Gastroesophageal sphincter (tissue), 4 donors: Measurements from ENCODE around the gene FGF19. TPM values are rescaled to one million over a fixed set of nuclear protein-coding genes. Genes with fewer than 3 reads are reported as not detected.

Source experiments
- ATAC-seq: fragments of 150-250 bp; one replicate; pipeline ENCODE4 v1.9.1; 2016; ENCODE audit warnings: mild to moderate bottlenecking, moderate library complexity
- H3K27ac ChIP-seq, 4 donors: fragments of 200-600 bp; sonication (generic) in 3 of 4; 1 replicate in 3 of 4; 2 replicates in 1 of 4; pipeline ENCODE4 v1.5.1; 2016 to 2019
- H3K27me3 ChIP-seq: fragments of 200-600 bp; sonication (generic); one replicate; pipeline ENCODE4 v1.5.1; 2019
- H3K36me3 ChIP-seq, 2 donors: fragments of 200-600 bp; sonication (generic); one replicate each; pipeline ENCODE4 v1.5.1; 2019; ENCODE audit warnings: control low read depth in 1 of 2
- H3K4me1 ChIP-seq, 3 donors: fragments of 200-600 bp; sonication (generic); 1 replicate in 2 of 3; 2 replicates in 1 of 3; pipeline ENCODE4 v1.5.1; 2016 to 2019; ENCODE audit warnings: control low read depth in 2 of 3
- H3K4me3 ChIP-seq, 2 donors: fragments of 200-600 bp; sonication (generic); one replicate each; pipeline ENCODE4 v1.5.1; 2019; ENCODE audit warnings: mild to moderate bottlenecking in 1 of 2, moderate library complexity in 1 of 2
- H3K9me3 ChIP-seq, 3 donors: fragments of 200-600 bp; sonication (generic); one replicate each; pipeline ENCODE4 v1.5.1; 2017 to 2019; ENCODE audit warnings: control low read depth in 2 of 3
- EP300 ChIP-seq: sonication (generic); formaldehyde crosslinking; IDR thresholded peaks from one replicate; pipeline ENCODE4 v1.6.1; 2017; ENCODE audit warnings: antibody characterized with exemption, mild to moderate bottlenecking
- POLR2A ChIP-seq, 2 donors: fragments of 450-650 bp; IDR thresholded peaks; one replicate each; pipeline ENCODE4 v1.6.1; 2017; ENCODE audit warnings: antibody characterized with exemption in 2 of 2, mild to moderate bottlenecking in 2 of 2, moderate library complexity in 1 of 2
- POLR2AphosphoS5 ChIP-seq: sonication (generic); formaldehyde crosslinking; IDR thresholded peaks from one replicate; pipeline ENCODE4 v1.6.1; 2017; ENCODE audit warnings: antibody characterized with exemption
- WGBS, 2 donors: methylation state at CpG; one replicate each; pipeline ENCODE4 v1.1.5; 2018; ENCODE audit warnings: low coverage in 1 of 2; 5-methylcytosine and 5-hydroxymethylcytosine counted together
- total RNA-seq, 4 donors: library from RNA; depleted of rRNA; stranded (reverse); fragments of >200 nt; gene quantifications; one replicate each; pipeline ENCODE4 v1.1.0, GENCODE V29; 2016
- TF ChIP-seq, protein P1 (sequence below), 4 experiments: fragments of 200-600 bp in 2 of 4; fragments of 450-650 bp in 2 of 4; sonication (generic) in 1 of 4; IDR thresholded peaks; one replicate each; pipeline ENCODE4 v1.5.1; 2017 to 2019; ENCODE audit warnings: antibody characterized with exemption in 4 of 4, mild to moderate bottlenecking in 2 of 4, moderate library complexity in 2 of 4

FGF19 gene
- total RNA-seq, 4 donors from 2014 or later, result not detected

DNA sequence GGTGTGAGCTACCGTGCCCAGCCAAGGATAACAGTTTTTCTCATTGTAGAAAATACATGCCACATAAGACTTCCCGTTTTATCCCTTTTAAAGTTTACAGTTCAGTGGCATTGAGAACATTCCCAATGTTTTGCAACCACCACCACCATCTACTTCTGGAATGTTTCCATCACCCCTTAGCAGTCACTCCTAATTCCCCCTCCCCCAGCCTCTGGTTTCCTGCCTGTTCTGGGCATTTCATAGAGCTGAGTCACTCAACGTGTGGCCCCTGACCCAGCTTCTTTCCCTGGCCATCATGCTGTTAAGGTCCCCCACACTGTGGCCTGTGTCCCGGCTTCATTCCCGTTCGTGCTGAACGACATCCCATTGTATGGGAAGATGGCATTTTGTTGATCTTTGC is 40.6 kb upstream of the FGF19 start:
- Histone ChIP-seq H3K27ac (no peak overlapping the region), H3K4me1 (no peaks in the 10 kb centered on the region), H3K27me3 (peaks cover 38% of the 10 kb centered on the region), H3K9me3 (peaks cover 0 to 8% (median 0%) of the 10 kb centered on the region in 3 donors), H3K4me3 (no peak overlapping the region), H3K36me3 (no peaks in the 10 kb centered on the region)
- ATAC-seq, result no peak
- WGBS, 2 donors, result 51 to 63% methylated on average over 2 to 5 of the region's 7 CpGs
- no peak for TF ChIP-seq POLR2AphosphoS5
- TF ChIP-seq POLR2A (IDR thresholded peaks at IDR 0.05), result no peak
- TF ChIP-seq, protein P1, sequence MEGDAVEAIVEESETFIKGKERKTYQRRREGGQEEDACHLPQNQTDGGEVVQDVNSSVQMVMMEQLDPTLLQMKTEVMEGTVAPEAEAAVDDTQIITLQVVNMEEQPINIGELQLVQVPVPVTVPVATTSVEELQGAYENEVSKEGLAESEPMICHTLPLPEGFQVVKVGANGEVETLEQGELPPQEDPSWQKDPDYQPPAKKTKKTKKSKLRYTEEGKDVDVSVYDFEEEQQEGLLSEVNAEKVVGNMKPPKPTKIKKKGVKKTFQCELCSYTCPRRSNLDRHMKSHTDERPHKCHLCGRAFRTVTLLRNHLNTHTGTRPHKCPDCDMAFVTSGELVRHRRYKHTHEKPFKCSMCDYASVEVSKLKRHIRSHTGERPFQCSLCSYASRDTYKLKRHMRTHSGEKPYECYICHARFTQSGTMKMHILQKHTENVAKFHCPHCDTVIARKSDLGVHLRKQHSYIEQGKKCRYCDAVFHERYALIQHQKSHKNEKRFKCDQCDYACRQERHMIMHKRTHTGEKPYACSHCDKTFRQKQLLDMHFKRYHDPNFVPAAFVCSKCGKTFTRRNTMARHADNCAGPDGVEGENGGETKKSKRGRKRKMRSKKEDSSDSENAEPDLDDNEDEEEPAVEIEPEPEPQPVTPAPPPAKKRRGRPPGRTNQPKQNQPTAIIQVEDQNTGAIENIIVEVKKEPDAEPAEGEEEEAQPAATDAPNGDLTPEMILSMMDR (IDR thresholded peaks at IDR 0.05), result no peak
- TF ChIP-seq EP300, result no peak

DNA sequence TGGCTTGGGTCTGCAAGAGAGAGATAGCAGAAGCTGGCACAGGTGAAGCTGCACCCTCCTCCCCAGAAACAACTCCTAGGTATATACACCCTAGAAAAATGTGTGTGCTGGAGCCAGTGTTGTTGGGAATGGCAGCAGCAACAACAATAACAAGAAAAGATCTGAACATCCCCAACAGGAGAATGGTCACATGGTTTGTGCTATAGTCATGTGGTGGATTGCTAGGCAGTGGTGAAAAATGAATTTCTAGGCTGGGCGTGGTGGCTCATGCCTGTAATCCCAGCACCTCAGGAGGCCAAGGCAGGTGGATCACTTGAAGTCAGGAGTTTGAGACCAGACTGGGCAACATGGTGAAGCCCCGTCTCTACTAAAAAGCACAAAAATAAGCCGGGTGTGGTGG is 31.0 kb upstream of the FGF19 start:
- 61 to 100% methylated on average over 2 of the region's 3 CpGs for WGBS, 2 donors
- H3K9me3 ChIP-seq, result peaks cover 0 to 36% (median 0%) of the 10 kb centered on the region in 3 donors
- H3K36me3 ChIP-seq, result no peaks in the 10 kb centered on the region
- H3K27ac ChIP-seq, result no peak overlapping the region
- TF ChIP-seq POLR2AphosphoS5 (no peak), EP300 (no peak), POLR2A (IDR thresholded peaks at IDR 0.05) (no peak)
- TF ChIP-seq, protein P1 (IDR thresholded peaks at IDR 0.05), result no peak
- peaks cover 33% of the 10 kb centered on the region for H3K27me3 ChIP-seq
- H3K4me3 ChIP-seq, result no peak overlapping the region
- H3K4me1 ChIP-seq, result no peaks in the 10 kb centered on the region
- no peak for ATAC-seq

DNA sequence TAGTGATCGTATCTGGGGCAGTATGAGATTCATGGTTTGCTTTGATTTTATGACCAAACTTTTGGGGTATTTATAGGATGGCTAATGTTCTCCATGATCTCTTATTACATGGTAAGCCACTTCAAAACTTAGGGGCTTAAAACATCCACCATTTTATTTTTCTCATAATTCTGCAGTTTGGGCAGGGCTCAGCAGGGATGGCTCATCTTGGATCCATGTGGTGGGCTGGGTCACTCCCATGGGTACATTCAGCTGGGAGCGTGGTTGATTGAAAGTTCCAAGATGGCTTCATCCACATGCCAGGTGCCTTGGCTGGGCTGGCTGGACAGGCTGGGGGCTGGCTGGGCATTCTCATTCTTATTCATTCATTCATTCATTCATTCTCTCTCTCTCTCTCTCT is 30.5 kb upstream of the FGF19 start:
- Histone ChIP-seq H3K4me3 (no peak overlapping the region), H3K4me1 (no peaks in the 10 kb centered on the region), H3K9me3 (peaks cover 0 to 32% (median 0%) of the 10 kb centered on the region in 3 donors), H3K27me3 (peaks cover 38% of the 10 kb centered on the region), H3K27ac (no peak overlapping the region), H3K36me3 (no peaks in the 10 kb centered on the region)
- TF ChIP-seq POLR2AphosphoS5 (no peak), EP300 (no peak), POLR2A (IDR thresholded peaks at IDR 0.05) (no peak)
- TF ChIP-seq, protein P1 (IDR thresholded peaks at IDR 0.05), result no peak
- WGBS, 2 donors, result 93 to 100% methylated on average over 2 of the region's 2 CpGs
- no peak for ATAC-seq

DNA sequence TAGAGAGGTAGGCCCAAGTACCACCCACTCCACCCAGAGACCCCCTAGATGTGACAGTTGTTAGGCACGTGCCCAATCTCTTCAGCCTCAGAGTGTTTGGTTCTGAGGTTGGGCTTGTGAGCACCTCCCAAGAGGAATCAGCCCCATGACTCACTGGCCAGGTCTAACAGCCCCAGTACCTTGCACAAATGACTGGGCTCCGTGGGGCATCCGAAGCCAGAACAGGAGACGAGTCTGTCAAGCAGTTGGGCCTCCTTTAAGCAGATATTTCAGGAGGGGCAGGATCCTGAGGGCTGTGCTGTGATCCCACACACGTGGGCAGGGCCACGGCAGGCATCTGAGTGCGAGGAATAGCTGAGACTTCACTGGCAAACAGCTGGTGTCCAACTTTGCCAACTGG is 29.1 kb upstream of the FGF19 start:
- peaks cover 53% of the 10 kb centered on the region for H3K27me3 ChIP-seq
- WGBS, 2 donors, result 82% methylated on average over 3 of the region's 7 CpGs; no CpG with 5 or more reads in 1 of the 2 donors
- H3K36me3 ChIP-seq, result no peaks in the 10 kb centered on the region
- ATAC-seq, result no peak
- no peak overlapping the region for H3K4me3 ChIP-seq
- TF ChIP-seq POLR2AphosphoS5 (no peak), POLR2A (IDR thresholded peaks at IDR 0.05) (no peak), EP300 (no peak)
- TF ChIP-seq, protein P1 (IDR thresholded peaks at IDR 0.05), result no peak
- no peak overlapping the region for H3K27ac ChIP-seq
- H3K9me3 ChIP-seq, result peaks cover 0 to 17% (median 0%) of the 10 kb centered on the region in 3 donors
- H3K4me1 ChIP-seq, result no peaks in the 10 kb centered on the region

DNA sequence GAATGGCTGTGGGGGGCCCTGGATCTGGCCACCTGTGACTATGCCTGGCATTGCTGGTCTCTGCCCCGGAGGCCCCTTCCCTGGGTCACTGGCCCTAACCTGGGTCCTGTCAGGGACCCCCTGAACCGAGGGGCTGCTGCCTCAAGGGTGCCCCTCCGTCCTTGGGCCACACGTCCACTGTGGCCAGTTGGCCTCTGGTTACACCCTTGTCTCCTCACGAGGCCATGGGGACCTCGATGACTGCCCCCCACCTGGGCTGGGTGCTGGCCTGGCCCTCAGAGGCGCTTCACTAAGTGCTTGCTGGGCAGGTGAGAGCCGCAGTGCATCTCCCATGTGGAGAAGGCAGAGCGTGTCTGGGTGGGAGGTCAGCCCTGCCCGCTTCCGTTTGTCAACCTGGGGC is 27.3 kb upstream of the FGF19 start:
- WGBS, 2 donors, result 78% methylated on average over 4 of the region's 11 CpGs; no CpG with 5 or more reads in 1 of the 2 donors
- TF ChIP-seq POLR2A (IDR thresholded peaks at IDR 0.05) (no peak), EP300 (no peak), POLR2AphosphoS5 (no peak)
- TF ChIP-seq, protein P1 (IDR thresholded peaks at IDR 0.05), result no peak
- no peak for ATAC-seq
- H3K4me1 ChIP-seq, result no peaks in the 10 kb centered on the region
- H3K36me3 ChIP-seq, result no peaks in the 10 kb centered on the region
- no peak overlapping the region for H3K4me3 ChIP-seq
- no peak overlapping the region for H3K27ac ChIP-seq
- H3K9me3 ChIP-seq, result peaks cover 0 to 14% (median 0%) of the 10 kb centered on the region in 3 donors
- H3K27me3 ChIP-seq, result peaks cover 69% of the 10 kb centered on the region
